Stimulated activated CD8-positive, alpha-beta memory T cell treated with anti-CD3 and anti-CD28 coated beads, Interleukin-7, amount 100 ng/mL, for 24 hours (primary cell): ENCODE measurements around the gene KSR2.
"Not testable (repeated sequence)": the region's sequence is repeated elsewhere in the genome, so short reads cannot be mapped to it uniquely, and the experiment has no call there.

Source experiments
- DNase-seq: peaks from one replicate; pipeline ENCODE4 v3.0.0-alpha.2; 2020; ENCODE audit warnings: low read depth

KSR2 gene

GRCh38 chr12:117821480-117822175, 147.2 kb downstream of the KSR2 start:
- no peak for DNase-seq

- no peak for DNase-seq
Measured at GRCh38 chr12:117820216-117820907, 148.4 kb downstream of the KSR2 start.

DNA sequence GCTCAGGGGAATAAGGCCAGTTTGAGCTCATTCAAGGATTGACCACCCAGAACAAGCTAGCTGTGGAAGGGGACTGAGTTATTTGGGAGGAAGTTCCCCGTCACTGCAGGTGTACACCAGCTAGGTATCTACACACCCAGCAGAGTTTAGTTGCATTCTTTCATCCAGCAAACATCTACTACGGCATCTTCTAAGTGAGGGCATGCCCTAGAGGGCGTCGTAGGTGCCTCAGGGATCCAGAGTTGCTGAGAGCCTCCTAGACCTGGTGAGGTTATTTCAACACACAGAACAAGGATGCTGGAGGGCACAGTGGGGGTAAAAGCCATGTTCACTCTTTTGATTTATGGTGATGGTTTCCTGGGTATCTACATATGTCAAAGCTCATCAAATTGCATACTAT, 149.6 kb downstream of the KSR2 start:
- DNase-seq, result no peak

GRCh38 chr12:117818400-117818799, 150.4 kb downstream of the KSR2 start:
- no peak for DNase-seq

- DNase-seq, result no peak
Measured at GRCh38 chr12:117809509-117809908, 159.3 kb downstream of the KSR2 start.

GRCh38 chr12:117807946-117808345, 160.8 kb downstream of the KSR2 start:
- no peak for DNase-seq

DNA sequence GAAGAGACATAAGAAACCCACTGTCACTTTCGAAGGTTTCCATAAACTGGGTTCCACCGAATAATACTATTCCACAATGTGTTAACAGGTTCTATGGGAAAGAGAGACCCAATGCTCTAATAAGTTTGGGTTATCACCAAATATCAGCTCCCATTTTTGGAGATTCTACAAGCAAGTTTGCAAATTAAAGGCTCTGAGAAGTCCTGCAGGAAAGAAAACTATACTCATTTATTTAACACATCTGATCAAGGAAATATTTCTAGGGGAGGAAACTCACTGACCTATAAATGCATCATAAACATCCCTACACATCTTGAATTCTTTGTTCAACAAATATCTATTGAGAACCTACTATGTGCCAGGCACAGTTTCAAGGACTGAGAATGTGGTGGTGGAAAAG, 161.4 kb downstream of the KSR2 start:
- no peak for DNase-seq

DNA sequence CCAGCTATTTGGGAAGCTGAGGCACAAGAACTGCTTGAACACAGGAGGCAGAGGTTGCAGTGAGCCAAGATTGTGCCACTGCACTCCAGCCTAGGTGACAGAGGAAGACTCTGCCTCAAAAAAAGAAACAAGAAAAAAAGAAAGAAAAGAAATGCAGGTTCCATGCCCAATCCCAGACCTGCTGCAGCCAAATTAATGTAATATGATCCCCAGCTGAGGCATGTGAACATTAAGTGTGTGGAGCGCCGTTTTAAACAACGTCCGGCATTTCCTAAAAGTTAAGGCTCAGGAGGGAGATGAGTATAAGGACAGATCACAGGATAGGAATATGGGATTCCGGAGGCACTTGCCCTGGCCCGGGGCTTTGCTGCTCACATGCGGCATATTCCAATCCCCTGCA, 162.9 kb downstream of the KSR2 start:
- DNase-seq, result no peak

DNA sequence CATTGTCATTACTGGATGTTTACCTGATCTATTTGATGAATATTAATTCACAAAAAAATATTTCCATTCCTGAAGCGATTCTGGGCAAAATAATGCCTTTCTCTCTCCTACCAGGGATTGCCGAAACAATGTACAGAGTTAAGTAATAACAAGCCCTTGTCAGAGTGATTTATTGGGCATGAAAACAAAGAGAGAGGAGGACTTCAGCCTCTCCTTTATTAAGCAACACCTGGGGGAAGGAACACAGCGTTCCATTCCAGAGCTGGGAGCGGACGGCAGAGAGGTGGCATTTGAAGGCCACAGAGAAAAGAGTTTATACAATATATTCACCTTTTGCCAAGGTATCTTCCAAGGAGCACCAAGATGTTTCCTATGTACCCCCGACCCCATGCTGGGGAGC, 165.8 kb downstream of the KSR2 start:
- no peak for DNase-seq

DNA sequence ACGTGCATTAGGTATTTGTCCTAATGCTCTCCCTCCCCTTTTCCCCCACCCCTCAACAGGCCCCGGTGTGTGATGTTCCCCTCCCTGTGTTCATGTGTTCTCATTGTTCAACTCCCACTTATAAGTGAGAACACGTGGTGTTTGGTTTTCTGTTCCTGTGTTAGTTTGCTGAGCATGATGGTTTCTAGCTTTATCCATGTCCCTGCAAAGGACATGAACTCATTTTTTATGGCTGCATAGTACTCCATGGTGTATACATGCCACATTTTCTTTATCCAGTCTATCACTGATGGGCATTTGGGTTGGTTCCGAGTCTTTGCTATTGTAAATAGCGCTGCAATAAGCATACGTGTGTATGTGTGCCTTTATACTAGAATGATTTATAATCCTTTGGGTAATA, 168.1 kb downstream of the KSR2 start:
- DNase-seq, result not testable (repeated sequence)

- DNase-seq, result no peak
Measured at GRCh38 chr12:117797202-117797601, 171.6 kb downstream of the KSR2 start.

DNA sequence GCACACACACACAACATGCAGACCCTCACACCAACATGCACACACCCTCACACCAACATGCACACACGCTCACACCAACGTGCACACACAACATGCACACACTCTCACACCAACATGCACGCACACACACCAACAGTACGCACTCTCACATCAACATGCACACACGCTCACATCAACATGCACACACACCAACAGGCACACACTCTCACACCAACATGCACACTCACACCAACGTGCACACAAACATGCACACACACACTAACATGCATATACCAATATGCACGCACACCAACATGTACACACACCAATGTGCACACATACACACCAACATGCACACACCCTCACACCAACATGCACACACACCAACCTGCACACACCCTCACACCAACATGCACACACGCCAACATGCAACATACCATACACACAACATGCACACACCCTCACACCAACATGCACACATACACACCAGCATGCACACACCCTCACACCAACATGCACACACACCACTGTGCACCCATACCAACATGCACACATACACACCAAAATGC, 175.8 kb downstream of the KSR2 start:
- DNase-seq, result no peak

- DNase-seq, result no peak
Measured at GRCh38 chr12:117792471-117792870, 176.3 kb downstream of the KSR2 start.

GRCh38 chr12:117790948-117791347, 177.8 kb downstream of the KSR2 start:
- DNase-seq, result no peak

GRCh38 chr12:117790198-117790597, 178.6 kb downstream of the KSR2 start:
- DNase-seq, result no peak

GRCh38 chr12:117789195-117789912, 179.4 kb downstream of the KSR2 start:
- DNase-seq, result no peak

GRCh38 chr12:117778656-117779055, 190.1 kb downstream of the KSR2 start:
- DNase-seq, result no peak

DNA sequence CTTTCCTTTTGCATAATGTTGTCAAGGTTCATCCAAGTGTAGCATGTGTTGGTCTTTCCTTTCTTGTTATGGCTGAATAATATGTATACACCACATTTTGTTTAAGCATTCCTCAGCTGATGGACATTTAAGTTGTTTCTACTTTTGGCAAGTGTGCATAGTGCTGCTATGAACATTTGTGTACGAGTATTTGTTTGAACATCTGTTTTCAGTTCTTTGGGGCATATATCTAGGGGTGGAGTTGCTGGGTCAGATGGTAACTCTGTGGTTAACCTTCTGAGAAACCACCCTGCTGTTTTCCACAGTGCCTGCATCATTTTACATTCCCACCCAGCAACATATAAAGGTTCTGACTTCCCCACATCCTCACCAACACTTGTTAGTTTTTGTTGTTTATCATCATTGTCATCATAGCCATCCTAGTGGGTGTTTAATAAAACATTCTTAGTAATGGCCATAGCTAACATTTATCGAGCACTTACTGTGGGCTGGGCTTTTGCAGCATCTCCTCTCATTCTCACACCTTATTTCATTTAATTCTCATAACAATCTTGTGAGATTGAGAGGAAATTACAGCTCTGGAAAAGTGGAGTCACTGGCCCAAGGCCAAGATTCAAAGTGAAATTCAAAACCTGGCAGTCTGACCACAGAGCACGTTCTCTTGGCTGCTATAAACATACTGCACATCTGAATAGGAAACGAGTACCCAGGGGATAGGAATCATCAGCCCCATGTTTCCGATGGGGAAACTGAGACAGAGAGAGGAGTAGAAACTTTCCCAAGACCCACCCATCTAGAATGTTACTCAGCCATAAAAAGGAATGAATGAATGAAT, 193.6 kb downstream of the KSR2 start:
- DNase-seq, result no peak

DNA sequence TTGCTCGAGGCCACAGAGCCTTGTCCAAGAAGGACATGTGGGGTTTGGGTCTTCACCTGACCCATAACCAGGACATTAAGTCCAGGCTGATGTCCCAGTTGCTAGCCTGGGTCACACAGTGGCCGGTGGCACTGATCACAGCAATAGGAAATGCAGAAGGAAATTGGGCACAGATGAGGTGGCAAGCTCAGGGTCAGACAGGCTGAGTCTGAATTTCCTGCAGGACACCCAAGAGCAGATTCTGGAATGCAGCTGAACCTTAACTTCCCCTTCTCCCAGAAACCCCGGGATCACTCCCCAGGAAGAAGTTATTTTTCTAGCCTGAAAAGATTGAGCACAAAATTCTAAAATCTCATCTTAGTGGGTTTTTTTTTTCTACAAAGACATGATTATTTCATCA, 199.9 kb downstream of the KSR2 start:
- DNase-seq, result no peak

DNA sequence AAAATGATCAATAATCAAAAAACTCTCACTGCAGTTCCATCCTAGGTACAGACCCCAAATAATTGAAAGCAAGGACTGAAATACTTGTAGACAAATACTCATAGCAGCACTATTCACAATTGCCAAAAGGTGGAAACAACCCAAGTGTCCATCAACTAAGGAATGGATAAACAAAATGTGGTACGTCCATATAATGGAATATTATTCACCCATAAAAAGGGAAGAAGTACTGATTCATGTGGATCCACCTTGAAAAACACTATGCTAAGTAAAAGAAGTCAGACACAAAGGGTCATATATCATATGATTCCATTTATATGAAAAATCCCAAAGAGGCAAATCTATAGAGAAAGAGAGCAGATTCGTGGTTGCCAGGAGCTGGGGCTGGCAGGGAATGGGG, 202.8 kb downstream of the KSR2 start:
- no peak for DNase-seq

DNA sequence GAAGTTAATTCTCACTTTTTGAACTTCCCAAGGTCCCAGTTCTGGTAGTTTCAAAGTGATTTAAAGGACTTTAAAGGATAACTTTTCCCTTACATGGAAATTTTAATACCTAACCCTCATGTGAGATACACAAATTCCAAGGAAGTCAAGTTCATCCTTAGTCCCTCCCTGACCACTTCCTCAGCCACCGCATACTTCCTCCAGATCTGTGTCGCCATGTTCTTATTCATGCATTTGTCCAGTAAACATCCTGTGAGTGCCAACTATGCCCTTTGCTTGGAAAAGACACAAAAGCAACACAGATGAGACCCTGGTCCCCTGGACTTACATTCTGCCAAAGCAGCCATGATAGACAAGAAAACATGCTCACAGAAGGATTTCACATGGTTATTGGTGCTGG, 206.6 kb downstream of the KSR2 start:
- no peak for DNase-seq

DNA sequence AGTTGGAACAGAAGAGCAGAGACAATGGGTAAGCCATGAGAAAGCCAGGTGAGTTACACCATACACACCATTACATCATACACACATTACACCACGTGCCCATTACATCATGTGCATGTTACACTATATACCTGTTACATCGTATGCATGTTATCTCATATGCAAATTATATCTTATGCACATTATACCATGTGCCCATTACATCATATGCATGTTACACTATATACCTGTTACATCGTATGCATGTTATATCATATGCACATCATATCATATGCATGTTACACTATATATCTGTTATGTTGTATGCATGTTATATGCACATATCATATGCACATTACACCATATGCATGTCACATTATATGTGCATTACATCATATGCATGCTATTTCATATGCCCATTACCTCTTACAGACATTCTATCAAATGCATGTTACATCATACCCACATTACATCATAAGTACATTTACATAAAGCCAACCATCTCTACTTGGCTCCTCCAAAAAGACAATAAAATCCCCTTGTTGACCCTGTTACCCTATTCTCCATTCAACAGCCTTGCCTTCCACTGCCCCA, 207.2 kb downstream of the KSR2 start:
- DNase-seq, result no peak
